Suppressor macrophage treated with lipopolysaccharide for 4 hours (primary cell): ENCODE results near the gene DACT2.
"Not testable (repeated sequence)": the region's sequence is repeated elsewhere in the genome, so short reads cannot be mapped to it uniquely, and the experiment has no call there.

ENCODE experiments used
- DNase-seq: peaks from one replicate; pipeline ENCODE4 v3.0.0-alpha.2; 2020

Gene DACT2, protein sequence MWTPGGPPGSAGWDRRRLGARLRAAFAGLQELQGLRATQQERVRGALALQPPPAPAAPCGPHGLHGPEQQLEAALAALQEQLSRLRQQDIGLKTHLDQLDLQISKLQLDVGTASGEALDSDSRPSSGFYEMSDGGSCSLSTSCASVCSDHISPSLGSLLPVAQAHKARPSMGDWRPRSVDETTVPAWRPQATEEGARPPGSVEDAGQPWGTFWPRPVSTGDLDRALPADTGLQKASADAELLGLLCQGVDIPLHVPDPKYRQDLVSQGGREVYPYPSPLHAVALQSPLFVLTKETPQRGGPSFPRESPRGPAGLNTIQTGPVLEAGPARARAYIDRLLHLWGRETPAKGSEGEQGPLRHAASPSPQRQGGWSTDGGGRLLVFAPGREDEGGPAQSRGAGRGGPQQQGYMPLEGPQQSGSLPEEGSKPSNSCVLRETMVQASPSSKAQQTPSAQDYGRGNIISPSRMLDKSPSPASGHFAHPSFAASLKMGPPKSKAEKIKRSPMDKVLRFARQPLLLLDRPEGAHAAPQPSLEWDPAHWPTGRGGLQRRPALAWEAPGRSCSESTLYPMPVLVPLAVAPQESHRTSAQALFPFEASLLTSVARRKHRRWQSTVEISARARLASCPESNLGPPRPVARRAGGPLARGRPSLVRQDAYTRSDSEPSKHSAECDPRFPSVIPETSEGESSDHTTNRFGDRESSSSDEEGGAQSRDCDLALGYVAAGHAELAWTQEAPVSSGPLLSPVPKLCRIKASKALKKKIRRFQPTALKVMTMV

GRCh38 chr6:168319279-168320111 lies at the start of gene DACT2:
Gene DACT2 (minus strand): TSS chr6:168319777. CDS start chr6:168319633, 144 bp downstream.
- DNase-seq = no peak

GRCh38 chr6:168368936-168369335 lies 49.4 kb upstream of the DACT2 start:
- no peak for DNase-seq

GRCh38 chr6:168368066-168368820 lies 48.7 kb upstream of the DACT2 start:
- no peak for DNase-seq

DNA sequence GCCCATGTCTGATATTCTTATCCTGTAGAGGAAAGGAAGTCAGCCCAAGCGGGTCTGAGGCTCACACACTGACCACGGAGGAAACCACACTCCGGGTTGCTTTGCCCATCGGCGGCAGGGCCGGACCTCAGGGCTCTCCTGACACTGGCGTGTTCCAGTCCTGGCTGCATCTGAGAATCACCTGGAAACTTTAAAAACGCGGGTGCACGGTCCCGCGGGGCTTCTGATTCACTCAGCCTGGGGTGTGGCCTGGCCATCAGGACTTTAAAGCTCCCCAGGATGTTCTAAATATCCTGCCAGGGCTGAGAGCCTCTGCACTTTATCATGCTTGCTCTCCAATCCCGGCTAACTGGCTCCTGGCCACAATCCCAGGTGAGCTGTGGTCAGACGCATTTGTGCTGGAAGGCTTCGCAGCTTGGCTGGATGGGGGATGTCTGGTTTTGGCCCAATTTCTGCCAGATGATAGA lies 47.7 kb upstream of the DACT2 start:
- no peak for DNase-seq

- no peak for DNase-seq
These were observed 46.9 kb upstream of the DACT2 start for GRCh38 chr6:168366473-168366872.

- DNase-seq = no peak
These were observed 46.0 kb upstream of the DACT2 start for GRCh38 chr6:168365422-168366165.

DNA sequence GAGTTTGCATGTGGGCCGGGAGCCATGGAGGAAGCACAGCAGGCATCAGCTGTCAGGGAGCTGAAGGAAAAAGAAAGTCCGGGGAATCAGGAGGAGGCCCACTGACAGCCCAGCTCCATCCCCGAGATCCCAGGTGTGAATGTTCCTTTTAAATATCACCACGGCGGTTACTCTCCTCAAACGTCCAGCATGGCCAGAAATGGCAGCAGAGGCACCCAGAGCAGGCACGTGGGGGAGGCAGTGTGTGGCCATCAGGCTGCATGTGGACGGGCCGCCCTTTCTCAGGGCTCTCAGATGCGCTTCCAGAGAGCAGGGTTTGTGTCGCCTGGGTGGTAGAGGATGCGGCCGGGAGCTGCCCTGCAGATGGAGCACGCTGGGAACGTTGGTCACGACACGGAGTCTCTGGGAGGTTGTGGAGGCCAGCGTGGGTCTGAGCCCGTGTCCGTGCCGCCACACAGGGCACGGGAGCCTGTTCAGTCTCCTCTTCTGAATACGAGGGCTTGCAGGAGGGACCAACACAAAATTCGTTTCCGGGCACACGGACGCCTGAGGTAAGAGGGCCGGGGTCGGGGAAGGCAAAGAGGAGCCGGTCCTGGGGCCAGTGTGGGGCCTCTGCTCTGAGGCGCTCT lies 45.3 kb upstream of the DACT2 start:
- no peak for DNase-seq

- DNase-seq = no peak
These were observed 44.5 kb upstream of the DACT2 start for GRCh38 chr6:168363811-168364792.

DNA sequence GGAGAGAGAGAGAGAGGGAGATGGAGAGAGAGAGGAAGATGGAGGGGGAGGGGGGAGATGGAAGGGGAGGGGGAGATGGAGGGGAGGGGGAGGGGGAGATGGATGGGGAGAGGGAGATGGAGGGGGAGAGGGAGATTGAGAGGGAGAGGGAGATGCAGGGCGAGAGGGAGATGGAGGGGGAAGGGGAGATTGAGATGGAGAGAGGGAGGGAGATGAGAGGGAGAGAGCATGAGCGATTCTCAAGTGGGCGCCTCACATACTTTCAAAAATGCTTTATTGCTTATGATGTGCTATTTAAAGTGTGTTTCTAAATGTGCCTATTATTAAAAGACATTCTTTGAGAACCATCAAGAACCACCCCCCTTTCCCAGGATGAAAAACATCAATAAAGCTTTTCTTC lies 43.7 kb upstream of the DACT2 start:
- no peak for DNase-seq

DNA sequence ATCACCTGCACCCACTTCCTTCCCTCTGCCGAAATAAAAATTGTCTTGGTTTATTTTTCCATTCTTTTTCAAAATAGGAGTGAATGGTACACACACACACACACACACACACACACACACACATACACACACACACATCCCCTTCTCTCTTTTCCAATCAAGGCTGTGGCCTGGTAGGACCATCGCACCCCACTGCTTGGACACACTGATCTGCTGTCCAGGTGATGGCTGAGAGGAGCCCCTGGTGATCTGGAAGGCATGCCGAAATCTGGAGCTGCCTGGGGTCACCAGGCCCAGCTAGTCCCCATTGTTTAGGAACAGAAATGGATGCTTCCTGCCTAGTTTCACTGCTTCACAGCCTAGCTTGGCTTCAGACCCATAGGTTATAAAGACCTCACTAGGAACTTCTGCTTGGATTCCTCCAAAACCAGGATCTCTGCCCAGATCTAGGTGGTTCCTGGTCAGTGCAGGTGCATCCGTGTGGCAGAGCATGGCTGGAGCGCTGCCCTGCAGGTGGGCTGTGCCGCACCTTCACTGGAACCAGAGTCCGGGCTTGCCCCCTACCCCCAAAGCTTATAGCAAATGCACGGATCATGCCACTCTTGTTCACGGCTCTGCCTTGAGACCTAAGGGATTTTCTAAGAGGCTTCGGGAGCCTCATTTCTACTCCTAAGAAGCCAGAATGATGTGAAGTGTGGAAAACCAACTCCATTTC lies 42.9 kb upstream of the DACT2 start:
- DNase-seq = no peak

GRCh38 chr6:168361766-168362165 lies 42.2 kb upstream of the DACT2 start:
- no peak for DNase-seq

DNA sequence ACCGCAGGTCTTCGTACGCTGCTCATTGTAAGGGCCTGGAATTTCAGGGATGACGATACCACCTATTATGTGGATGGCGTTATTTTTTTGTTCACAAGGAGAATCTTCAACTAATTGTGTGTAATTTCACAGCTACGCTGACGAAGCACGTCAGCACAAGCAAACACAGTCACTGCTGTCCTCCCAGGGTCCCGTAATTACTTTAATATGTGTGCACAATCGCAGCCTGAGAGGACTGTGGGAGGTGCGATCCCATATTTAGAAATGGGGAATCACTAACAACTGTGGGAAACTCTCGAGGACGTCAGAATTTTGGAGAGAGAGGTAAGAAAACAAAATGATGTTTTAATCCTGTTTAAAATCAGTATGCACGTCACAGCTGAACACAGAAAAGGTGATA lies 40.2 kb upstream of the DACT2 start:
- no peak for DNase-seq

- DNase-seq = no peak
These were observed 39.4 kb upstream of the DACT2 start for GRCh38 chr6:168358842-168359420.

GRCh38 chr6:168356872-168357271 lies 37.3 kb upstream of the DACT2 start:
- DNase-seq = not testable (repeated sequence)

- peak; percentile 5 for DNase-seq
These were observed 36.3 kb upstream of the DACT2 start for GRCh38 chr6:168355716-168356522.

DNA sequence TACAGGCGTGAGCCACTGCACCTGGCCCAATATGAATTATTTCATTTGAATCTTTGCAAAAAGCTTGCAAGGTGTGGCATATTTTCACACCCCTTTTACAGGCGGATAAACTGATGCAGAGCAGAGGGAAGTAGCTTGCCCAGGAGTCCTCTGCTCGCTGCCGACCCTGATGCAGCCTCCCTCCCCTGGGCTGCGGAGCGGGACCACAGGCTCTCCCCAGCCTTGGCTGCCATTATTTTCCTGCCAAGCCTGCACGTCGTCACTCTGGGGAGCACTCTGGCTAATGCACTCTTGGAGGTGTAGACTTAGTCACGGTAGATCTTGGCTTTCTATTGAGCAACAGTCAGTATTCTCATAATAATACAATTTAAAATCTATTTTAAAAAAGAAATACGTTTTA lies 34.8 kb upstream of the DACT2 start:
- DNase-seq = no peak

DNA sequence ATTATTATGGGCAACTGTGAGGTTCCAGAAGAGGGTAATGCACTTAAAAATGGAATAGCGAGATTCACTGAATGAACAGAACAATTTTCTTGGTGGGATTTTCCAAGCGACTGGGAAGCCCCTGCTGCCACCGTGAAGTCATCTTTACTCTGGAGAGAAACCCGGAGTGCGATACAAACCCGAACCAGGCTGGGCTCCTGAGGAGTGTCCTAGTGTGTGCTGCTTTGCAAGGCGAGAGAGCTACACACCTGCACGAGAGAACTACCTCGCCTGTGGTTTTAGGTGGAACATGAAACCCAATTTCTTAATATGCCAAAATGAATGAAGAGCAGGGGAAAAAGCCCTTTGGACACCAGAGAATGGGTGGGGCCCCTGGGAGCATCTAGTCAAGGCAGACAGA lies 33.5 kb upstream of the DACT2 start:
- DNase-seq = no peak

DNA sequence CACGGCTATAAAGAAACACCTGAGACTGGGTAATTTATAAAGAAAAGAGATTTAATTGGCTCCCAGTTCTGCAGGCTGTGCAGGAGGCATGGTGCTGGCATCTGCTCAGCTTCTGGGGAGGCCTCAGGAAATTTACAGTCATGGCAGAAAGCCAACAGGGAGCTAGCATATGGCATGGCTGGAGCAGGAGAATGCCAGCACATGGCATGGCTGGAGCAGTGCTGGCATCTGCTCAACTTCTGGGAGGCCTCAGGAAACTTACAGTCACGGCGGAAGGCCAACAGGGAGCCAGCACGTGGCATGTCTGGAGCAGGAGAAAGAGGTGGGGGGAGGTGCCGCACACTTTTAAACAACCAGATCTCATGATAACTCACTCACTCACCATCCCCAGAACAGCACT lies 32.5 kb upstream of the DACT2 start:
- DNase-seq = no peak
